H1 (cell line): ENCODE data around the gene CAMKK2. TPM values are rescaled to one million over a fixed set of nuclear protein-coding genes. Genes with fewer than 3 reads are reported as not detected.

Experiments
- ASH2L ChIP-seq: fragments of 200-600, 300-600 bp; sonication (generic); IDR thresholded peaks from one replicate; pipeline ENCODE4 v1.7.1; 2017; ENCODE audit warnings: low read length
- ATF3 ChIP-seq: IDR thresholded peaks from 2 replicates; pipeline ENCODE4 v1.6.1; 2011; ENCODE audit warnings: low read depth, mild to moderate bottlenecking, low read length; ENCODE audit not compliant: insufficient read depth
- CBX8 ChIP-seq: fragments of 300-800, 300-1000 bp; sonication (generic); IDR thresholded peaks from 2 replicates; pipeline ENCODE4 v1.7.1; 2016; ENCODE audit warnings: low read depth, low read length, borderline replicate concordance
- GABPA ChIP-seq: IDR thresholded peaks from 2 replicates; pipeline ENCODE4 v1.6.1; 2011; ENCODE audit warnings: mild to moderate bottlenecking, low read length, moderate library complexity, borderline replicate concordance; ENCODE audit not compliant: insufficient read depth
- HDAC6 ChIP-seq: IDR thresholded peaks from one replicate; pipeline ENCODE4 v1.7.1; 2012; ENCODE audit warnings: low read depth, mild to moderate bottlenecking, inconsistent platforms, low read length, moderate library complexity
- KDM4A ChIP-seq: IDR thresholded peaks from one replicate; pipeline ENCODE4 v1.7.1; 2012; ENCODE audit warnings: low read depth, mild to moderate bottlenecking, moderate library complexity, low read length, inconsistent platforms; ENCODE audit not compliant: severe bottlenecking
- MAX ChIP-seq: IDR thresholded peaks from 2 replicates; pipeline ENCODE4 v1.6.1; 2012; ENCODE audit warnings: inconsistent platforms
- TEAD4 ChIP-seq: IDR thresholded peaks from 2 replicates; pipeline ENCODE4 v1.6.1; 2012; ENCODE audit warnings: low read depth, low read length, inconsistent platforms, mixed read lengths
- polyA plus RNA-seq, 7 experiments: library from polyadenylated mRNA; depleted of rRNA in 3 of 7; stranded (reverse) in 5 of 7; unstranded in 2 of 7; fragments of >200 nt in 5 of 7; fragments of 200-250 nt in 2 of 7; gene quantifications; 1 replicate in 5 of 7; 2 replicates in 1 of 7; 4 replicates in 1 of 7; pipeline versions ENCODE4 v1.2.1 to v1.2.3, GENCODE V29; 2011 to 2013; ENCODE audit warnings: missing spikeins in 2 of 7, mixed read lengths in 2 of 7
- total RNA-seq: library from RNA; stranded (reverse); fragmentation: NEBNext Ultra II Directional; extraction: Animal tissue kit (Norgen Biotek cat#: 25700); gene quantifications from 2 replicates; pipeline ENCODE4 v1.2.1, GENCODE V29; 2021

Gene CAMKK2
- total and polyA plus RNA-seq, 2 of the 8 experiments (the other 6 are each of a cell fraction or from before 2014, with no cell fraction given), result 29.6 to 30.6 TPM

- TF ChIP-seq HDAC6 (no peak), KDM4A (no peak), CBX8 (no peak), ASH2L (no peak), MAX (no peak), ATF3 (no peak), GABPA (no peak), TEAD4 (no peak)
Measured at GRCh38 chr12:121260091-121260490, 36.4 kb downstream of the CAMKK2 start (continued).
